ENCODE measurements around the gene OR2F1.

The OR2F1 gene

DNA sequence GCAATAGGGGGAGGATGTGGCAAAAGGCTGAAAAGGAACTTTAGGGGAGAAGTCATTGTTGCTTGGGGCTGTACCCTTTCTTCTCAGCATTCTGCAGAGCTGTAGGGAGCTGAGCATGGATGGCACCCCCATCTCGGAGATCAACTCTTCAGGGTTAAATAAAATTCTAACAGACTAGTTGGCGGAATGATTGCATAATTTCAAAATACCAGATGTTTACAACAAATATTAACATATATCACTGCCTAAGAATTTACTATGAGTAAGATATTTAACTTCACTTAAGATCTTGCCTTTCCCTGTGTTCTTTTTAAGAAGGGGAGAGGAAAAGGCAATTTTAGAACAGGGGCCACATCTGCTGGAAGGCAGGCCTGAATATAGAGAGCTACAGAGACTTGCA, 509 bp upstream of the OR2F1 start:
- no peak for DNase-seq (ENCODE audit: low spot score)

DNA sequence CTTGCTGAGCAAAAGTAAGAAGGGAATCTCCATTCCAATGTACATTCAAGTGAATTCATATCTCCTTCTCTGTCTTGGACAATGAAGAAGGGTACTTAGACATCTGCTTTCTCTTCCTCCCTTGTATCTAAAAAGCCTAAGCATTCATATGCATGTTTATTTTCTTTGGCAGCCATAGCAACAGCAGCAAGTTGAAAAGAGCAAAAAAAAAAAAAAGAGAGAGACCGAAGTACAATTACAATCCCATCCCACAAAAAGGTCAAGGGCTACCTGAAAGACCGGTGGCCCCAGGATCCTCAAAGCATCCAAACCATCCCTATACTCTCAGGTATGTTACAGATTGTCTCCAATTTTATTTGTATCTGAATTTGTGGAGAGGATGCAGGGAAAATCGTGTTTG, 4.1 kb downstream of the OR2F1 start:
- DNase-seq (ENCODE audit: low spot score): no peak

GRCh38 chr7:143960813-143961610, 6.4 kb downstream of the OR2F1 start:
- no peak for DNase-seq (ENCODE audit: low spot score)

- DNase-seq (ENCODE audit: low spot score): no peak
Observed at GRCh38 chr7:143965280-143965679, 10.6 kb downstream of the OR2F1 start.

GRCh38 chr7:143967398-143967797, 12.8 kb downstream of the OR2F1 start:
- no peak for DNase-seq (ENCODE audit: low spot score)

DNA sequence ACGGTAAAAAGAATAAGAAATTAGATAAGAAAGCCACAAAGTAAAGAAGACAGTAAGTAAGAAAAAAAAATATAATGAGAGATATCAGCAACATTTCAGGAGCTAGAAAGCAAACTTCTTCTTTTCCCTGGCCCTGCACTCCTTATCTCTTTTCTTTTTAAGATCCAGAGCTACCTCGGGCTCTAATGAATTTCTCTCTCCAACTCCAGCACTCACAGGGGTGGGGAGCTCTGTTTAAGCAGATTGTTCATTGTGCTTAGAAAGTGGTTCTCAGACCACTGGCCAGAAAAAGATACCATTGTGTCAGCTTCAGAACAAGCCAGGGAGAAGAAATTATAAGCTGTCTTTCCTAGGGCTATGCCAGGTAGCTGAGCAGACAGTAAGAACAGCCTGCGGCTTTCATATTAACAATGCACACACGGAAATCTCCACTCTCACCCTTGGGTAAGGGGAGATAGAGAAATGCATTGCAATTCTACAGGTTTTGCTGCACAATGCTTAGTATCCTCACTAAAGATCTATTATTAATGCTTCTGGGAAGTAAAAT, 19.3 kb downstream of the OR2F1 start:
- DNase-seq (ENCODE audit: low spot score): no peak

- no peak for DNase-seq (ENCODE audit: low spot score)
Observed at GRCh38 chr7:143974459-143974858, 19.8 kb downstream of the OR2F1 start.

DNA sequence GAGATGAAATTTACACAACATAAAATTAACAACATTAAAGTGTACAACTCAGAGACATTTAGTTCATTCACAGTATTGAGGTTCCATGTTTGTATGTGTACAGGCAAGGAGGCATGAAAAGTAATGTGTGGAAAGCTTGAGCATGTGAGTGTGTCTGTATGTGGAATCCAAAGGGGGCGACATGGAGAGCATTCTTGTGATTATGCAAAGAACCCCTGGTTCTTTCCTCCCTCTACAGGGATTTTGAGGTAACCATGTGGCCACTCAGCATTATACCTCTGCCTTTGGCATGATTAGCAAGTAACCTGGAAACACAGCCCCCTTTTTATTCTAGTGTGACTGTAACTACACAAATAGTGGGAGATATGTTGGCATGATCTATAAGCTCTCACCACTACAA, 21.0 kb downstream of the OR2F1 start:
- DNase-seq (ENCODE audit: low spot score): no peak

DNA sequence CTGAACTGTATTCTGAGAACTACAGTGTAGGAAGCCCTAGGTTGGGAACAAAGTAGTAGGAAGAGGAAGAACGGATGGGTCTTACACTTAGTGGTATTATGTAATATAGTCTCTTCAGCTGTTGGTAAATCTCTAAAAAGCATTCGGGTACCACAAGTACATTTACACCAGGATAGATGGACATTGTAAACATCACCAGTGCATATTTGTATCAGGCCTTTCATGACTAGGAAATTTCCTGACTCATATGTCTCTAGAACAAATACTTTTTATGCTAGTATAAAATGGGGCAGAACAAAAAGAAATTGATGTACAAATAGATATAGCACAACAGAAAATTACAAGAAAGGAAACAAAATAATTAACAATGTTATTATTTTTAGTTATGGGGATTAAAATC, 23.9 kb downstream of the OR2F1 start:
- no peak for DNase-seq (ENCODE audit: low spot score)

GRCh38 chr7:143979359-143979758, 24.7 kb downstream of the OR2F1 start:
- no peak for DNase-seq (ENCODE audit: low spot score)

DNA sequence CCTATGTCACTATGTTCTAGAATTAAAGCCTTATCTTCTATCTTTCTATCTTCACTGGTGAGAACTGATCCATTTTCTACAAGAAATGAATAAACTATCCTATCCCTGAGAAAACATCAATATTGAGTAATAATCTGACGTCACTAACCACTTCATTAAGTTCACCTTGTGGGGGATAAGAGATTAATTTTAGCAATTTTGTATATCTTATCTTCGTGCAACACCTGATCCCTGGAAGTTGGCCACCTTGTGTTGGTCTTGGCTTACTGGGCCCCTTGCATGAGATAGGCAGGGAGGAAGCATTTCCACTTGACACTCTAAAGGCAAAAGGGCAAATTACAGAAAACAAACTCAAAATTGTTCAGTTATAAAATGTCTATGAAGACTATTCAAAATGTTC, 25.4 kb downstream of the OR2F1 start:
- no peak for DNase-seq (ENCODE audit: low spot score)

DNA sequence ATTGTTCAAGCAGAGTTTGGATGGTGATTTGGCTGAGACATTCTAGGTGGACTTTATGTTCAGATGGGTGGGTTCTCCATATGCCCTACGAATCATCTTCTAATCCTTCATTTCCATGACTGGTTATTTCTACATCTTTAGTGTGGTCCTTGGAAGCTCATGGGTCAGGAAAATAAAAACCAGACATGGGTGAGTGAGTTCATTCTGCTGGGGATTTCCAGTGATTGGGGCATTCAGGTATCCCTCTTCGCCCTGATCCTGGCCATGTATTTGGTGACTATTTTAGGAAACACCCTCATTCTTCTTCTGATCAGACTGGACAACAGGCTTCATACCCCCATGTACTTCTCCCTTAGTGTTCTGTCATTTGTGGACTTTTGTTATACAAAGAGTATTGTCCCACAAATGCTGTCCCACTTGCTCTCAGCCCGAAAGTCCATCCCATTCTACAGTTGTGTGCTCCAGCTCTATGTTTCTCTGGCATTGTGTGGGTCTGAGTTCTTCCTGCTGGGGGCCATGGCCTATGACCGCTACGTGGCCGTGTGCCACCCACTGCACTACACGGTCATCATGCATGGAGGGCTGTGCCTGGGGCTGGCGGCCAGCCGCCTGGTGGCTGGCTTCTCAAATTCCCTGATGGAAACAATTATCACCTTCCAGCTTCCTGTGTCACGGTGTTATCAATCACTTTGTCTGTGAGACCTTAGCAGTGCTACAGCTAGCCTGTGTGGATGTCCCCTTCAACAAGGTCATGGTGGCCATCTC, 26.3 kb downstream of the OR2F1 start:
- DNase-seq (ENCODE audit: low spot score): no peak

GRCh38 chr7:143983960-143984359, 29.3 kb downstream of the OR2F1 start:
- DNase-seq (ENCODE audit: low spot score): no peak

DNA sequence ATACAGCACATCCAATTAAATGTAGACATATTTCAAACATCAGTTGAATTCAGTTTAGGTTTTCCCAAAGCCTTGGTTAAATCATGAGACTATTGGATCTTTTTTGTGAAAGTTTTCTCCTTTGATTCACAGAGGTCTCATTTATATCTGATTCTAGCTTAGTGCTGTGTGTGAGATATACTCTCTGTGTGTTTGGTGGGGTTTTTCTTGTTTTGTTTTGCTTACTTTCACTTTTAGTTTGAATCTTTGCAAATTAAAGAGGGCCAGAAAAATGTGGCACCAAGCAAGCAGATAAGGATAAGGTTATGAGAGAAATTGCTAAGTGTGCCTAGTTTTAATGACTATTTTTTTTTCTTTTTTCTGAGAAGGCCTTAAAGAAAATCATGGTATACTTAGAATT, 32.9 kb downstream of the OR2F1 start:
- no peak for DNase-seq (ENCODE audit: low spot score)

DNA sequence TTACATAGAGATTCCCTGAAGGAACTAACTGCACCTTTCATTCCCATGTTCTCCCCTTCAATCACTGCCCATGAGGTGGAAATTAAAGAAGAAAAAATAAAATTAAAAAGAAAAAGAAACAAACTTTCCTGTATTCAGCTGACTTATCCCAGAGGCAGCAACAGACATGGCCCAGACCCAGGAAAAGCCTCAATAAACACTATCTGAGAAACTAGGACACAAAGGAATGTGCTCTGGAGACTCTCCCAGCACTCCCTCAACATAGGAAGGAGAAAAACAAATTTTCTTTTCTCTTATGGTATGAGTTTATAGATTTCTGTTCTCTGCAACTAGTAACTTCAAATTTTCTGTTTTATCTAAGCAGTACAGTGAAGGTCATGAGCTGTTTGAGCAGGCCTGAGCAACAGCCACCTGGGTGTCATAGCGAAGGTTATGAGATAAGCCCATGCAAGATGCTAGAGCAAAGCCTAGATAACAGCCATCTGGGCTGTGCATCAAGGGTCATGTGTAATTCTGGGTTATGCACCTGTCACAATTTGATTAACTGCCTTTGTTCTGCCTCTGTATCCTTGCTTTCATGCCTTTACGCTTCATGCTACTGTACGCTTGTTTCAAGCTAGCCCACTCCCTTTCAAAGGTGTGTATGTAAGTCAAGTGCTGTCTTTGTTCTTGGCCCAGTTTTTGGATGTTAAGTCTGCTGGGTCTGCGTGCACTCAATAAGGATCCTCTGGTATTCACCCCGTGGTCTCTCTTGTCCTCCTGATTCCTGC, 34.5 kb downstream of the OR2F1 start:
- no peak for DNase-seq (ENCODE audit: low spot score)

DNA sequence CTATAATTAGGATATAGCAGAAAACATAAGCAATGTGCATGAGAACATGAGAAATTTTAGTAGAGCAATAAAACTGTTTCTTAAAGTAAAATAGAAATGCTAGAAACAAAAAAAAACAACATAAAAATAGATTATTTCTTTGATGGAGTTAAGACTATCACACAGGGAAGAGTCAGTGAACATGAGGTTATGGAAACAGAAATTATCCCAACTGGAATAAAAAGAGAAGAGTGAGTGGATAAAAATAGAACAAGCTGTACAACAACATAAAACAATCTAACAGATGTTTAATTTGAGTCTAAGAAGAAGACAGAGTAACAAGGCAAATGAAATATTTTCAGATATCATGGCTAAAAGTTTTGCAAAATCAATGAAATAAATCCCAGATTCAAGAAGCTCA, 38.0 kb downstream of the OR2F1 start:
- DNase-seq (ENCODE audit: low spot score): no peak

- DNase-seq (ENCODE audit: low spot score): no peak
Observed at GRCh38 chr7:143993924-143994323, 39.3 kb downstream of the OR2F1 start.

GRCh38 chr7:144000020-144000419, 45.4 kb downstream of the OR2F1 start, which contains the start of gene OR6B1:
TSS of gene OR6B1 (plus strand) at chr7:144000320. CDS start at chr7:144003997, 3,677 bp downstream.
- no peak for DNase-seq (ENCODE audit: low spot score)

GRCh38 chr7:144001543-144001942, 46.9 kb downstream of the OR2F1 start:
- DNase-seq (ENCODE audit: low spot score): no peak

- DNase-seq (ENCODE audit: low spot score): no peak
Observed at GRCh38 chr7:144004703-144005102, 50.1 kb downstream of the OR2F1 start.

DNA sequence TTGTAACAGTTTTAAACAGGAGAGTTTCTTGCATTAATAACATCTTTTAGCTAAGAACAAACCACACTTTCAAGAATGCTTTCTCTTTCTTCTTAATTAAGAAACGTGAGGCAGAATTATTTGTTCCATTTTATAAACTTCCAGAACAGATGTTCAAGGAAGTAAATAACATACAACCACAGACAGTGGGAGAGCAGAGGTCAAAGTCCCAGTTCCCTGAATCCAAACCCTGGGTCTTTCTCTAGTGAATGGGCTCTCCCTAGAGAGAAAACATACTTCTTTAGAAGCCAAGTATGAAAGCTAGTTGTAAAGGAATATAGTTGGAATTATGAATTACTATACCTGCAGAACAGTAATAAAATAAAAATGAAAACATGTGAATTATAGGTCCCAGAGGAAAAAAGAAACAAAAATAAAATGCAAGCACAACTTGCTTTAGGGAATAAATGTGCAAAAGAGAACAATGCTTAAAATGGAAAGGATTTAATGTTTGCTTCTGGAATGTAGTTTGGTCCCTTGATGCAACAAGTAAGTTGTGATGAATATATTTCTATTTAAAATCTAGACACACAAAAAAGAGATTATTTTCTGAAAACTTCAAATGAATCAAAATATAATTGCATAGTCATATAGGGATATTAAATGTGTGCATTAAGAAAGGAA, 51.5 kb downstream of the OR2F1 start:
- DNase-seq (ENCODE audit: low spot score): no peak

DNA sequence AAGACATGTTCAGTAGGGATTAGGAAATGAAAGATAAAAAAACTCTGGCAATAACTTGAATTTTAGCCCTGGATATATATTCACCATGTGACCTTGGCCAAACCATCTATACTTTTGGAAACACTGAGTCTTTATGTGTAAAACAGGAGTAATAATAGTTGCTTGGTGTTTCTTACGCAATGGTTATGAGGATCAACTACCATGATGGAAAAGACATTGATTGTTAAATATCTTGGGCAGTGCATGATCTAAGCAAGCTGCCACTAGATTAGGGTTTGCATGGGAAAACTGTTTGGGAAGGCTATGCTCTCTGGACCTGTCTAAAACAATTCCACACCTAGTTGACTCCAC, 52.0 kb downstream of the OR2F1 start:
- no peak for DNase-seq (ENCODE audit: low spot score)

Measured in hematopoietic multipotent progenitor cell treated with erythropoietin and hydrocortisone succinate and interleukin-3 and kit ligand, for 17 days (in vitro differentiated cells).